Activated T-cell treated with anti-CD3 and anti-CD28 coated beads, Interleukin-2, amount 50 U/mL, for 24 hours (primary cell): Measurements from ENCODE around the gene APOBEC3A.
A peak's percentile ranks its signal among the peaks of the same experiment; 100 is the strongest.
"Not testable (repeated sequence)": the region's sequence is repeated elsewhere in the genome, so short reads cannot be mapped to it uniquely, and the experiment has no call there.

Source experiments
- DNase-seq: peaks from one replicate; pipeline ENCODE4 v3.0.0-alpha.2; 2020
- H3K27ac Mint-ChIP-seq: 2 replicates; pipeline ENCODE4 v1.8.0; 2020; ENCODE audit warnings: mild to moderate bottlenecking, mixed read lengths
- H3K27me3 Mint-ChIP-seq: 2 replicates; pipeline ENCODE4 v1.8.0; 2020; ENCODE audit warnings: mixed read lengths
- H3K36me3 Mint-ChIP-seq: 2 replicates; pipeline ENCODE4 v1.8.0; 2020; ENCODE audit warnings: low read depth, mixed read lengths
- H3K4me1 Mint-ChIP-seq: 2 replicates; pipeline ENCODE4 v1.8.0; 2020; ENCODE audit warnings: low read depth, mixed read lengths
- H3K4me3 Mint-ChIP-seq: 2 replicates; pipeline ENCODE4 v1.8.0; 2020; ENCODE audit warnings: mild to moderate bottlenecking, moderate library complexity, mixed read lengths
- H3K9me3 Mint-ChIP-seq: 2 replicates; pipeline ENCODE4 v1.8.0; 2020; ENCODE audit warnings: mixed read lengths

The APOBEC3A gene

DNA sequence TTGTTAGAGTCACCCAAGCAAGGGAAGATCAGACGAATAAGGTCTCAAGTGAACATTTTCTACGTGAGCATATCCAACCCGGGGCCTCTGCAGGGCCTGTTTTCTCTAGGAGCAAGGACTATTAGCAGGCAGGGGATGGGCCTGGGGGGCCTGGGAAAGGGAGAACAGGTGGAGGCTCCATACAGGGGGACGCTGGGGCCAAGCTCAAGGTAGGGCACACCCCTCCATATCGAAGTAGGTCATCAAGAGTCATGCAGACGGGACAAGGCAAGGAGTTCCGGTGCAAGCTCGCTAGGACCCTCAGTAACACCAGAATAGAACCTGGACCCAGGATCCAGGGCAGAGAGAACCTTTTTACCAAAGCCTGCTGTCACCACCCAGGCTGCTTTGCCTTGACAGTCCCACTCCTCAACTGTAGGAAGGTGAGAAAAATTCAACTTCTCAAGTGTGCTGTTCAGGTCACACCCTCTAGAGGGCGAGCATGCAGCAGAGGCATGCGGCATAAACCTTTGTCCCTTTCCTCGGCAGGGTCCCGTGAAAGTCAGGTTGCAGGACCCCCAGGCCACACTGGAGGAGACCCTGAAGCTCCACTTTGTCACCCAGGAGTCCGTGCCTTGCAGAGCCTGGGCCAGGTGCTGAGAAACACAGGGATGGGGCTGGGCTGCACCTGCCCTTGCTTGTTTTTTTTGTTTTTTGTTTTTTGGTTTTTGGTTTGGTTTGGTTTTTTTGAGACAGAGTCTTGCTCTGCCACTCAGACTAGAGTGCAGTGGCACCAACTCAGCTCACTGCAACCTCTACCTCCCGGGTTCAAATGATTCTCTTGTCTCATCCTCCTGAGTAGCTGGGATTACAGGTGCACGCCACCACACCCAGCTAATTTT lies 16.1 kb downstream of the APOBEC3A start:
- Mint-ChIP-seq H3K27ac (no peak overlapping the region), H3K9me3 (peaks cover 3% of the 10 kb centered on the region), H3K36me3 (no peaks in the 10 kb centered on the region), H3K4me1 (peaks cover 8% of the 10 kb centered on the region), H3K4me3 (no peak overlapping the region), H3K27me3 (peaks cover 22% of the 10 kb centered on the region)
- peak; percentile 68 for DNase-seq

- peaks cover 17% of the 10 kb centered on the region for H3K27me3 Mint-ChIP-seq
Observed at GRCh38 chr22:38974170-38974825, 16.9 kb downstream of the APOBEC3A start.

DNA sequence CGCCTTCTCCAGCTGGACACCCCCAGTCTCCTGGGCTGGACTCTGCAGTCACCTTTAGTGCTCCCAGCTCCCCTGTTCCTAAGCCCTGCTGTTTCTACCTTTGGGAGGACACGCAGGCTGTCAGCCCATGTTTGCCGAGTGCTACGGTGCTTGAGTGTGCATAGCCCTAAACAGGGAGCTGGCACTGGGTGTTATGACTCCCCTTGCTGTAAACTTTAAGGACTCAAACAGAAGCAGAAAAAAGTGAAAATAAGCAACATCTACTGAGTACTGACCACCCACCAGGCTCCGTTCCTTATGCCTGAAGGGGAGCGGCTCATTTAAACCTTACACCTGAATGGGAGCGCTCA lies 17.4 kb downstream of the APOBEC3A start:
- Mint-ChIP-seq H3K27ac (no peak overlapping the region), H3K36me3 (no peaks in the 10 kb centered on the region), H3K27me3 (peaks cover 14% of the 10 kb centered on the region), H3K4me3 (no peak overlapping the region), H3K4me1 (peaks cover 8% of the 10 kb centered on the region), H3K9me3 (peaks cover 3% of the 10 kb centered on the region)
- DNase-seq, result no peak

More at GRCh38 chr22:38974170-38974825, 16.9 kb downstream of the APOBEC3A start:
- H3K36me3 Mint-ChIP-seq, result no peaks in the 10 kb centered on the region
- no peak for DNase-seq
- H3K27ac Mint-ChIP-seq, result no peak overlapping the region
- peaks cover 8% of the 10 kb centered on the region for H3K4me1 Mint-ChIP-seq
- peaks cover 3% of the 10 kb centered on the region for H3K9me3 Mint-ChIP-seq
- H3K4me3 Mint-ChIP-seq, result no peak overlapping the region

GRCh38 chr22:38977289-38977688 lies 19.9 kb downstream of the APOBEC3A start:
- not testable (repeated sequence) for DNase-seq, H3K4me3 Mint-ChIP-seq, H3K27ac Mint-ChIP-seq, H3K9me3 Mint-ChIP-seq, H3K27me3 Mint-ChIP-seq, H3K36me3 Mint-ChIP-seq
- peaks cover 22% of the 10 kb centered on the region for H3K4me1 Mint-ChIP-seq

GRCh38 chr22:38980587-38980986 lies 23.2 kb downstream of the APOBEC3A start:
- not testable (repeated sequence) for H3K4me3 Mint-ChIP-seq, H3K36me3 Mint-ChIP-seq, H3K27me3 Mint-ChIP-seq, H3K27ac Mint-ChIP-seq, DNase-seq, H3K9me3 Mint-ChIP-seq
- peaks cover 47% of the 10 kb centered on the region for H3K4me1 Mint-ChIP-seq

GRCh38 chr22:38981005-38981991 lies 23.9 kb downstream of the APOBEC3A start:
- Mint-ChIP-seq H3K9me3 (peaks cover 6% of the 10 kb centered on the region), H3K4me3 (peak overlapping the region; percentile 35), H3K36me3 (peaks cover 5% of the 10 kb centered on the region), H3K27ac (no peak overlapping the region), H3K27me3 (peaks cover 2% of the 10 kb centered on the region), H3K4me1 (peaks cover 53% of the 10 kb centered on the region)
- DNase-seq, result no peak

- H3K4me1 Mint-ChIP-seq, result peaks cover 57% of the 10 kb centered on the region
- peaks cover 5% of the 10 kb centered on the region for H3K36me3 Mint-ChIP-seq
- peak within 1 kb of the TSS; percentile 61 for H3K27ac Mint-ChIP-seq
- peaks cover 3% of the 10 kb centered on the region for H3K9me3 Mint-ChIP-seq
- H3K4me3 Mint-ChIP-seq, result peak within 1 kb of the TSS; percentile 53
- no peaks in the 10 kb centered on the region for H3K27me3 Mint-ChIP-seq
- DNase-seq, result peak; percentile 72
Observed at GRCh38 chr22:38981992-38982927, 24.9 kb downstream of the APOBEC3A start, which contains the start of gene APOBEC3B. Gene APOBEC3B, plus strand, starts transcription at chr22:38982347. Its CDS starts 107 bp downstream, at chr22:38982454.

GRCh38 chr22:38984224-38984623 lies 26.8 kb downstream of the APOBEC3A start:
- Mint-ChIP-seq H3K9me3 (peaks cover 3% of the 10 kb centered on the region), H3K27me3 (no peaks in the 10 kb centered on the region), H3K4me3 (no peak overlapping the region), H3K4me1 (peaks cover 74% of the 10 kb centered on the region), H3K27ac (peak overlapping the region; percentile 31), H3K36me3 (peaks cover 5% of the 10 kb centered on the region)
- no peak for DNase-seq

- not testable (repeated sequence) for H3K36me3 Mint-ChIP-seq, H3K9me3 Mint-ChIP-seq, H3K27me3 Mint-ChIP-seq
- peak; percentile 82 for DNase-seq
- Mint-ChIP-seq H3K27ac (peak overlapping the region; percentile 86), H3K4me1 (peaks cover 81% of the 10 kb centered on the region), H3K4me3 (peak overlapping the region; percentile 0)
Observed at GRCh38 chr22:38984784-38985757, 27.7 kb downstream of the APOBEC3A start.

DNA sequence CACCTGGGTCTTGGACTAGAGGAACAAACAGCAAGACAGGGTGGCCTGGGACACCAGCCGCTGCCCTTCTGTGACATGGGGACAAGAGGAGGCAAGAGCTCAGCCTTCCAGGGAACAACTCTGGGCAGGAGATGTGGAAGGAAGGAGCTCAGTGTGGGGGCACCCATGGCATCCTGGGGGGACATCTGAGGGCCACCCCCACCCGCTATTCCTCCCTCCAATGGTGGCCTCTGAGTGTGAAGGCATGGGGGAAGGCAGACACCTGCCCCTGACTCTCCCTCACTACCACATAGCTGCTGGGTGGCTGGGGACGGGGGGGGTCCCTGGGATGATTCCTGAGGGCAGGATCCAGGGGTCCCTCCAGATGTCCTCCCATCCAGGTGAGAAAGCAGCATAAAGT lies 29.2 kb downstream of the APOBEC3A start:
- no peak overlapping the region for H3K4me3 Mint-ChIP-seq
- H3K36me3 Mint-ChIP-seq, result peaks cover 5% of the 10 kb centered on the region
- H3K4me1 Mint-ChIP-seq, result peaks cover 75% of the 10 kb centered on the region
- H3K27me3 Mint-ChIP-seq, result no peaks in the 10 kb centered on the region
- no peak for DNase-seq
- H3K9me3 Mint-ChIP-seq, result peaks cover 3% of the 10 kb centered on the region
- H3K27ac Mint-ChIP-seq, result no peak overlapping the region

DNA sequence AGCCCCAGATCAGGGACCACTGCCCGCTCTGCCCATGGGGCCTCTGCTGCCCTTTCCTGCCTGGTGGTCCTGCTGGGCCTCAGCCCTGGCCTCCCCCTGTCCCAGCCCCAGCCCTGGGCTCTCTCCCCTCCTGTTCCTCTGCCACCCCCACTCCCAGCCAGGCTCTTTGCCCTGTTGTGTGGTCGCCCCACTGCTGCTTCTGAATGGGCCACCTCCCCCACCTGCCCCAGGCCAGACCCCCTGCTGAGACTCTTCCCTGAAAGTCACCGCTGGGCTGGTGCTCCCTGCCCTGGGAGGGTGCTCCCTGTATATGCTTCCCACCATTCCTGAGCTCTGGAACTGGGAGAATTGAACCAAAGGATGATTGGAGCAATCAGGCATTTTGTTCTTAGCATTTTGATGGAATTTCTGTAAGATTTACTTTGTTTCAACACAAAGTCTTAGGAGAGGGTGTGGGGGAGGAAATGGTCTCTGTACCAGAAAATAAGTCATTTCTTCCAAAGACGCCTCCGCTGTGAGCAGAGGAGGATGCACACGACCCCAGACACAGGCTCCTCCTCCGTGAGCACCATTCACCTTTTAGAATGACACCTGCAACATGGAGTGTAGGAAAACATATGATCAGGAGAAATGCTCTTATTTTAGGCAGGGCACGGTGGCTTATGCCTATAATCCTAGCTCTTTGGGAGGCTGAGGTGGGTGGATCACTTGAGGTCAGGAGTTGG lies 29.9 kb downstream of the APOBEC3A start:
- no peak for DNase-seq
- Mint-ChIP-seq H3K4me3 (no peak overlapping the region), H3K4me1 (peaks cover 68% of the 10 kb centered on the region), H3K9me3 (peaks cover 3% of the 10 kb centered on the region), H3K27me3 (no peaks in the 10 kb centered on the region), H3K36me3 (peaks cover 5% of the 10 kb centered on the region), H3K27ac (peak overlapping the region; percentile 52)

DNA sequence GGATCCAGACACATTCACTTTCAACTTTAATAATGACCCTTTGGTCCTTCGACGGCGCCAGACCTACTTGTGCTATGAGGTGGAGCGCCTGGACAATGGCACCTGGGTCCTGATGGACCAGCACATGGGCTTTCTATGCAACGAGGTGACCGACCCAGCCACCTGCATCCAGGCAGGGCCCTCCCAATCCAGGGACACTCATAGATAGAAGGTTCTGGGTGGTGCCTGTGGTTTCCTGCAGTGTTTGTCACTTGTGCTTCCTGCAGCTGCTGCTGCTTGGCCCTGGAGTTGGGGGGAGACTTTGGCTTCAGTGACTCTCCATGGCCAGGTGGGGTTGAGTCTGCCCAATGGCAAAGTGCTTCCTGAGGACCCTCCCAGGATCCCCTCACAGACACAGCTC lies 32.1 kb downstream of the APOBEC3A start:
- no peak overlapping the region for H3K4me3 Mint-ChIP-seq
- no peaks in the 10 kb centered on the region for H3K9me3 Mint-ChIP-seq
- DNase-seq, result no peak
- peaks cover 55% of the 10 kb centered on the region for H3K4me1 Mint-ChIP-seq
- H3K36me3 Mint-ChIP-seq, result no peaks in the 10 kb centered on the region
- no peak overlapping the region for H3K27ac Mint-ChIP-seq
- H3K27me3 Mint-ChIP-seq, result no peaks in the 10 kb centered on the region
